HepG2 (cell line): ENCODE data around the gene FLAD1. TPM values are rescaled to one million over a fixed set of nuclear protein-coding genes. Genes with fewer than 3 reads are reported as not detected.

ENCODE experiments used
- ATAC-seq: fragments of 200-7000 bp; cut with Tn5 transposase; 3 replicates; pipeline ENCODE4 v1.9.1; 2020; ENCODE audit warnings: mild to moderate bottlenecking, moderate library complexity
- BruUV-seq: library from RNA; stranded (reverse); fragments of 400-500 nt; replicated peaks from 2 replicates; lab custom pipeline; 2021; lab: Mats Ljungman, UMichigan
- CTCF ChIA-PET: fragments of 300-600 bp; formaldehyde crosslinking; extraction: SDS; loops from one replicate; lab custom pipeline; 2021; ENCODE audit warnings: low total read pairs, inconsistent platforms, low intra/inter-chr PET ratio; lab: Yijun Ruan, JAX
- POLR2A ChIA-PET: fragments of 350-600 bp; sonication (Branson Sonifier 250); formaldehyde crosslinking; loops from one replicate; lab custom pipeline; 2020; ENCODE audit warnings: antibody characterized with exemption, inconsistent platforms; lab: Yijun Ruan, JAX
- DNase-seq: peaks from one replicate; pipeline ENCODE4 v3.0.0-alpha.2; 2015; ENCODE audit warnings: low spot score
- FAIRE-seq: peaks from 3 replicates; lab custom pipeline; 2011; peaks lifted over from hg19 to GRCh38; lab: Jason Lieb, UNC
- H2AFZ ChIP-seq: one replicate; pipeline ENCODE4 v1.6.1; 2011; ENCODE audit warnings: low read length, inconsistent platforms
- H3K27ac ChIP-seq: fragments of 300-600 bp; 3 replicates; pipeline ENCODE4 v1.8.0; 2011; ENCODE audit warnings: mixed run types, mild to moderate bottlenecking, mixed read lengths, low read length, inconsistent platforms; ENCODE audit not compliant: insufficient read depth; ENCODE audit errors: extremely low read length
- H3K27me3 ChIP-seq, 2 experiments: fragments of 200-600 bp in 1 of 2; 2 replicates in 1 of 2; 3 replicates in 1 of 2; pipeline versions ENCODE4 v1.6.0 to v1.8.0; 2011; ENCODE audit warnings: low read length in 2 of 2, mild to moderate bottlenecking in 2 of 2, moderate library complexity in 2 of 2, inconsistent platforms in 1 of 2; ENCODE audit not compliant: insufficient read depth in 2 of 2, control insufficient read depth in 1 of 2
- H3K36me3 ChIP-seq, 2 experiments: fragments of 200-600 bp in 1 of 2; replicated peaks in 1 of 2; 2 replicates in 1 of 2; 3 replicates in 1 of 2; pipeline versions ENCODE4 v1.5.1 to v1.8.0; 2011; ENCODE audit warnings: low read length in 2 of 2, inconsistent platforms in 1 of 2; ENCODE audit not compliant: insufficient read depth in 2 of 2, control insufficient read depth in 1 of 2
- H3K4me1 ChIP-seq: 2 replicates; pipeline ENCODE4 v1.5.1; 2012; ENCODE audit warnings: low read length, inconsistent platforms; ENCODE audit not compliant: insufficient read depth
- H3K4me2 ChIP-seq: 2 replicates; pipeline ENCODE4 v1.6.0; 2011; ENCODE audit warnings: low read depth, low read length, inconsistent platforms
- H3K4me3 ChIP-seq, 3 experiments: fragments of 200-600 bp in 1 of 3; sonication (generic), shearing (Covaris generic) in 1 of 3; replicated peaks in 1 of 3; 2 replicates each; pipeline ENCODE4 v1.5.1; 2011 to 2016; ENCODE audit warnings: low read length in 3 of 3, inconsistent platforms in 2 of 3, low read depth in 2 of 3, mild to moderate bottlenecking in 2 of 3, control low read depth in 1 of 3, mixed read lengths in 1 of 3; ENCODE audit not compliant: insufficient read depth in 1 of 3
- H3K79me2 ChIP-seq: one replicate; pipeline ENCODE4 v1.6.1; 2011; ENCODE audit warnings: low read length, inconsistent platforms; ENCODE audit not compliant: insufficient read depth
- H3K9ac ChIP-seq: 2 replicates; pipeline ENCODE4 v1.6.0; 2011; ENCODE audit warnings: mild to moderate bottlenecking, low read depth, low read length, inconsistent platforms; ENCODE audit not compliant: insufficient read depth
- H3K9me3 ChIP-seq: 2 replicates; pipeline ENCODE4 v1.5.1; 2012; ENCODE audit warnings: mild to moderate bottlenecking, low read length
- H4K20me1 ChIP-seq: 2 replicates; pipeline ENCODE4 v1.6.0; 2011; ENCODE audit warnings: inconsistent platforms, mild to moderate bottlenecking, low read length, moderate library complexity; ENCODE audit not compliant: insufficient read depth
- EZH2 ChIP-seq: conservative IDR thresholded peaks from 2 replicates; pipeline ENCODE4 v1.6.1; 2012; ENCODE audit warnings: mild to moderate bottlenecking, low read depth, low read length, moderate library complexity
- FOXA3 ChIP-seq: IDR thresholded peaks from 2 replicates; pipeline ENCODE4 v1.6.1; 2016; ENCODE audit warnings: missing genetic modification reagents, missing compliant biosample characterization
- RBFOX2 ChIP-seq: fragments of 200-400 bp; formaldehyde crosslinking; IDR thresholded peaks from 2 replicates; pipeline ENCODE4 v1.6.1; 2017; ENCODE audit warnings: low read depth, mild to moderate bottlenecking, low read length
- TMF1 ChIP-seq: sonication (generic); formaldehyde crosslinking; IDR thresholded peaks from 2 replicates; pipeline ENCODE4 v1.8.1; 2022; ENCODE audit warnings: low read depth, missing genetic modification reagents
- ZBTB34 ChIP-seq: sonication (generic); formaldehyde crosslinking; IDR thresholded peaks from 2 replicates; pipeline ENCODE4 v1.8.0; 2022; ENCODE audit warnings: mild to moderate bottlenecking, missing genetic modification reagents
- ZFY ChIP-seq: sonication (generic); formaldehyde crosslinking; IDR thresholded peaks from 2 replicates; pipeline ENCODE4 v1.4.0; 2020; ENCODE audit warnings: missing genetic modification reagents
- ZNF407 ChIP-seq: sonication (generic); formaldehyde crosslinking; IDR thresholded peaks from one replicate; pipeline ENCODE4 v1.5.1; 2020; ENCODE audit warnings: mild to moderate bottlenecking, missing genetic modification reagents; ENCODE audit errors: not compliant biosample characterization
- ZNF615 ChIP-seq: sonication (generic); formaldehyde crosslinking; IDR thresholded peaks from 2 replicates; pipeline ENCODE4 v1.5.0; 2020; ENCODE audit warnings: mild to moderate bottlenecking, missing genetic modification reagents, borderline replicate concordance
- ZNF800 ChIP-seq: sonication (generic); formaldehyde crosslinking; IDR thresholded peaks from 2 replicates; pipeline ENCODE4 v1.4.0; 2020; ENCODE audit warnings: missing genetic modification reagents
- WGBS: methylation state at CpG from one replicate; pipeline ENCODE4 v1.1.6; 2017; ENCODE audit warnings: low lambda C conversion rate; 5-methylcytosine and 5-hydroxymethylcytosine counted together
- in situ Hi-C: cut with HindIII; loops from 2 replicates; pipeline ENCODE4 v1.10.0; 2017; ENCODE audit warnings: low pct_unique_long_range_greater_than_20kb; ENCODE audit not compliant: extremely low pct_ligation_motif_present
- intact Hi-C: fragments of 100-400 bp; cut with micrococcal nuclease; formaldehyde crosslinking; loops from one replicate; pipeline ENCODE4 v1.10.0; 2022; ENCODE audit not compliant: unreplicated experiment
- polyA plus RNA-seq, 8 experiments: library from polyadenylated mRNA; depleted of rRNA in 3 of 8; stranded (reverse) in 7 of 8; unstranded in 1 of 8; fragments of >200 nt; fragmentation: Illumina TruSeq in 4 of 8; extraction: Trizol in 4 of 8; gene quantifications; 2 replicates each; pipeline versions ENCODE4 v1.2.1 to v1.2.3, GENCODE V29; 2011 to 2016; ENCODE audit warnings: low read depth in 4 of 8, missing spikeins in 1 of 8, mixed read lengths in 1 of 8; ENCODE audit not compliant: insufficient read depth in 1 of 8
- total RNA-seq, 5 experiments: library from RNA; depleted of rRNA; stranded (reverse); fragments of >200 nt; fragmentation: Illumina TruSeq; extraction: Trizol; gene quantifications; 2 replicates each; pipeline ENCODE4 v1.2.3, GENCODE V29; 2016; ENCODE audit warnings: low read depth in 1 of 5
- TF ChIP-seq, protein P1 (sequence below): sonication (generic); formaldehyde crosslinking; IDR thresholded peaks from 2 replicates; pipeline ENCODE4 v1.8.1; 2023; ENCODE audit warnings: mild to moderate bottlenecking, moderate library complexity, missing genetic modification reagents

FLAD1 gene
- total and polyA plus RNA-seq, 2 of the 13 experiments (the other 11 are each of a cell fraction or from before 2014, with no cell fraction given), result 25.9 to 32.8 TPM

DNA sequence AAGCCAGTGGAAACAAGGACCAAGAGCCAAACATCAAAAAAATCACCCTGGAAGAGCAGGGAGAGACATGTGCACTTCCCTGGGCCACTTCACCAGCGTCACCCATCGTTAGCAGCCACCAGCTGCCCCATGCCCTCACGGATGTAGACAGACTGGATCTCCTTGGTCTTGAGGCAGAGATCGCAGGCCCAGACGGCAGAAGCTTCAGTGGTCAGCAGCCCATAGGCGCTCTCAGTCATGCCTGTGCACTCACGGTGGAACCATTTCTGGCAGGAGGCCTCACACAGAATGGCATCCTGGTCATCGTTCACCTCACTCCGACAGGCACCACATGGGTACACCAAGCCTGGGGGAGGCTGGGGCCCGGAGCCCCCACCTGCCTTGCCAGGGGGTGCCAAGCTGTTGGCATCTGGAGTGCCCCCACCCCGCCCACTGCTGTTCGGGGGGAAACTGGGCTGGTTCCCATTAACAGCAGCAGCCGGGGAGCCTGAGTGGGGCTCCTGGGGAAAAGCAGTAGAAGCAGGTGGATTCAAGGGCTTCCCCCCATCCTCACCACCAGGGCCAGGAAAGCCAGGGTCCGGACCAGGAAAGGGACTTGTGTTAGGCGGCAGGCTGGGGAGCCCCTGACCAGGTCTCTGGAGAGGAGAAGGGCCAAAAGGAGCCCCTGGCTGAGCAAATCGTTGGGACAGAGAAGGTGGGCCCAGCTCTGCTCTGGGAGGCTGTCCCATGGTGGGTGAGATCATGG, 24.3 kb upstream of the FLAD1 start:
- CTCF ChIA-PET, result no interaction called here
- no peak overlapping the region for H3K4me2 ChIP-seq
- H3K4me3 ChIP-seq, result no peak overlapping the region
- H3K27ac ChIP-seq, result no peak overlapping the region
- no peaks in the 10 kb centered on the region; a peak in 1 of 5 replicates for H3K27me3 ChIP-seq
- no peak for ATAC-seq
- H4K20me1 ChIP-seq, result no peaks in the 10 kb centered on the region
- peaks cover 51% of the 10 kb centered on the region for H3K4me1 ChIP-seq
- BruUV-seq, result no TSS peak
- in situ Hi-C loops (no loop called here), intact Hi-C loops (no loop called here)
- H3K9ac ChIP-seq, result no peak overlapping the region
- H3K79me2 ChIP-seq, result peaks cover 17% of the 10 kb centered on the region
- WGBS, result over 99% methylated on average over 11 of the region's 16 CpGs
- POLR2A ChIA-PET, result interaction anchor here (1.3 to 8.3 kb wide), 2 partner anchors 14 kb away, joined by 3 to 148 read pairs; partner anchors contain the start of genes CKS1B and SHC1
- H3K36me3 ChIP-seq, result peaks cover 6 to 23% of the 10 kb centered on the region in 2 experiments; a peak in 3 of 5 replicates
- H2AFZ ChIP-seq, result no peak overlapping the region
- no peaks in the 10 kb centered on the region for H3K9me3 ChIP-seq
- no peak for FAIRE-seq
- DNase-seq, result no peak
- TF ChIP-seq ZBTB34 (no peak), EZH2 (no peak), ZNF615 (CRISPR knock-in tag) (no peak), ZFY (no peak), TMF1 (CRISPR knock-in tag) (no peak), ZNF407 (CRISPR knock-in tag) (no peak), ZNF800 (CRISPR knock-in tag) (no peak), FOXA3 (CRISPR knock-in tag) (no peak), RBFOX2 (0 out of 2 replicates have a peak, but pooled peaks have one; percentile 30)
- TF ChIP-seq, protein P1, sequence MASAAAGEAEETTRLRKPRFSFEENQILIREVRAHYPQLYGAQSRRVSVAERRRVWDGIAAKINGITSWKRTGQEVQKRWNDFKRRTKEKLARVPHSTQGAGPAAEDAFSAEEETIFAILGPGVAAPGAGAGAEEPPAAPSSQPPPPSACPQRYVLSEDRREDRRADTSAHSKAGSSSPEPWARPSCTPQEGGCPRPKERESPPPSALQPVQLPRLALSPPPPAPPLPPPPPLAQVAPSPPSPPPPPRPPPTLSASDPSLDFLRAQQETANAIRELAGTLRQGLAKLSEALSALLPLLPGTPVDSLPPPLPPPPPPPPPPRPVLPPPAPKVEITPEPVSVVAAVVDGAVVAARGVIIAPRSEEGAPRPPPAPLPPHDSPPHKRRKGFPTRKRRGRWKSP (CRISPR knock-in tag), result no peak
